ENCODE results near the gene DYRK1A. TPM values are rescaled to one million over a fixed set of nuclear protein-coding genes. Genes with fewer than 3 reads are reported as not detected.

Gene DYRK1A
- polyA plus RNA-seq, 12 donors = 53.7 to 71.2 (median 62.3) TPM; not detected in 1

- DNase-seq = no peak
These were observed 198.5 kb downstream of the DYRK1A start for GRCh38 chr21:37564924-37565529.

DNA sequence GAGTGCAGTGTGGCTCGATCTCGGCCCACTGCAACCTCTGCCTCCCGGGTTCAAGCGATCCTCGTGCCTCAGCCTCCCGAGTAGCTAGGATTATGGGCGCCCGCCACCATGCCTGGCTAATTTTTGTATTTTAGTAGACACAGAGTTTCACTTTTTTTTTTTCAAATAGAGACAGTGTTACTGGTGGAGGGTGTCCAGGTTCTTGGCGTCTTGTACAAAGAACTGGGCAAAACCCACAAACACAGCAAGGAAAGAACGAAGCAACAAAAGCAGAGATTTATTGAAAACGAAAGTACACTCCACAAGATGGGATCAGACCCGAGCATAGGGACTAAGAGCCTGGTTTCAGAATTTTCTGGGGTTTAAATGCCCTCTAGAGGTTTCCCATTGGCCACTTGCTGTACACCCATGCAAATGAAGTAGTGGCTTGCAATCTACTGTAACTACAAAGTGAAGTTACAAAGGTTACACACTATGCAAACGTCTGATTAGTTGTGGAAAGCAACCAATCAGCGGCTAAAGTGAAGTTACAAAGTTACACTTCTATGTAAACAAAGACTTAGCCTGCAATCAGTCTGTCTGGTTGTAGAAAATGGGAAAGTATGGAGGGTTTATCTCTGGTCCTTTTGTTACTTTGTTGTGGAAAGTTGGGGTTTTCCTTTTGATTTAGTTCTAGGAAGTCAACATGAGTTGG, 199.1 kb downstream of the DYRK1A start:
- no peak for DNase-seq

DNA sequence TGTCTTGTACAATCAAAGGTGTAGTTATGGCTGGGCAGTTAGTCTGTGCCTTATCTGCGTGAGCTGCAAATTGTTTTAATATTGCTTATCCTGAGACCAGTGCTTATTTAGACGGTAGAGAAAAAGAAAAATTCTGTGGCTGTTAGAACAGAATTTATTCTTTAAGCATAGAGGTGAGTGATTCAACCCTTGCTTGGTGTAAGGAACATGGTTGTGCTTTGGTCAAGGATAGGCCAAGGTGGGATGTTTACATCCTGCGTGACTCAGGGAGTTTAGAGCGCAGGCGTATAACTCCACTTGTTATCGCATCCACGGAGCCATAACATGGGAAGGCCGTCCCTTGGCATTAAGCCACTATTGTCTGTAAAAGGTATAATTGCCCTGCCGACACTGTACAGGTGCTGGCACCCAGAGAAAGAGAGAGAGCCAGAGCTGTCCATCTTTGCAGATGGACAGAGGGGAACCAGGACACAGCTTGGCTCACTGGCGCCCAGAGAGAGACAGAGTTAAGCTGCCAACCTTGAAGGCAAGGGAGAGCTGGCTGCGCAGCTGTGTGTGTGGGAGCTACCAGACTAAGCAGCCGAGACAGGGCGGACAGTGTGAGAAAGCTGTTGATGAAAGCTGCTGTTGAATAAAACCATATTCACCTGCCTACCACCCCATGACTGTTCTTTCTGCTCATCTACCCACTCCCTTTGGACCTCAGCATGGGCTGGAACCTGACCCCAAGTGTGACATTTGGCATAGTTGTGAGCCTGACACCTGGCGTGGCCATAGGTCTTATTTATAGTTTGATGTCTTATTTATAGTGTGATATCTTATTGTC, 200.4 kb downstream of the DYRK1A start:
- no peak for DNase-seq

DNA sequence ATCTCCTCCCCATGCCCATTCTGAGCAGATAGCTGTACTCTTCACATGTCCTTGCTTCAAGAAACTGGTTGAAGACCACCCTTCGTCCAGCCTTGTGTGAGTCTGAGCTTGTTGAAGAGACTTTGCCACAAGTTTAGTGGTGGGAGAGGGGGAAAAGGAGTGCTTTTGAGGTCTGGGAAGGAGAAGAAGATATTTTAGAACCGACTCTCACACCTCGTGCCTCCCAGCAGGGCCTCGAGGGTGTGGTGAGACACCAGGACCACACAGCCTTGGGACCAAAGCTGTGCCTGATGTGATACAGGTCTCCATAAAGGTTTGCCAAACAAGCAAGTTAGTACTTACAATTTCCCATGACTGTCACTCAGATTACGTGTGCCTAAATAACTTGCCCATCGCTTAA, 201.8 kb downstream of the DYRK1A start:
- DNase-seq = no peak

DNA sequence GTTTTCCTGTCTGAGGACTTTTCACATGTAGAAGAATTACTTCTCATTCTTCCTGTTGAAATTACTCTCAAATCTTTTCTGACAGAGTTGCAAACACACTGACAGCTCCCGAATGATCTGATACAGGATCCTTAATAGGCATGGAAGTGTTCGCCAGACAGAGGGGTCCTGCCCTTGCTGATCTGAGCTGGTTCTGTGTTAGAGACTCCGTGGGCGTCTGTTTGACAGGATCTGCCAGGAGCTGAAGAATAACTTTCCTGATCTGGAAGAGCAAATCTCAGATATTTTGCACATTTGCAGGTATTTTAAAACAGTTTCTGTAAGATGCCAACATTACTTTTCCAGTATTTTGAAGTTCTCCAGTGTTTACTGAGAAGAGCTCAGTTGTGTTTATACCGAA, 202.3 kb downstream of the DYRK1A start:
- DNase-seq = no peak

- DNase-seq = no peak
These were observed 204.9 kb downstream of the DYRK1A start for GRCh38 chr21:37571442-37571841.

GRCh38 chr21:37574316-37574715, 207.7 kb downstream of the DYRK1A start:
- no peak for DNase-seq

GRCh38 chr21:37574751-37575150, 208.2 kb downstream of the DYRK1A start:
- DNase-seq = no peak

- no peak for DNase-seq
These were observed 209.0 kb downstream of the DYRK1A start for GRCh38 chr21:37575580-37575979.

Other genes starting within 250 kb of the DYRK1A start
- gene VPS26C, start 99.4 kb upstream of the DYRK1A start, polyA plus RNA-seq (ENCODE audit: insufficient read length in 12 of 12) = 10 to 100 TPM in 11 of 12 donors, not detected in 1; 28.1 to 48.8 (median 32.1) TPM

Measured in muscle of arm (tissue), 12 donors.